ENCODE results near the gene ST6GALNAC4. TPM values are rescaled to one million over a fixed set of nuclear protein-coding genes. Genes with fewer than 3 reads are reported as not detected.

ST6GALNAC4 gene, protein sequence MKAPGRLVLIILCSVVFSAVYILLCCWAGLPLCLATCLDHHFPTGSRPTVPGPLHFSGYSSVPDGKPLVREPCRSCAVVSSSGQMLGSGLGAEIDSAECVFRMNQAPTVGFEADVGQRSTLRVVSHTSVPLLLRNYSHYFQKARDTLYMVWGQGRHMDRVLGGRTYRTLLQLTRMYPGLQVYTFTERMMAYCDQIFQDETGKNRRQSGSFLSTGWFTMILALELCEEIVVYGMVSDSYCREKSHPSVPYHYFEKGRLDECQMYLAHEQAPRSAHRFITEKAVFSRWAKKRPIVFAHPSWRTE
- 40.0 TPM for total RNA-seq
- long read RNA-seq, transcript ST6GALNAC4-201 (6 exons, 1,691 nt), result major isoform, 53 of 80 reads
- long read RNA-seq, transcript ST6GALNAC4-202 (5 exons, 1,013 nt), result minor isoform, 16 of 80 reads
- long read RNA-seq, partial matches to known transcripts, result 3 of 80 reads
- long read RNA-seq, other reads (novel, unspliced or antisense), result 8 of 80 reads

DNA sequence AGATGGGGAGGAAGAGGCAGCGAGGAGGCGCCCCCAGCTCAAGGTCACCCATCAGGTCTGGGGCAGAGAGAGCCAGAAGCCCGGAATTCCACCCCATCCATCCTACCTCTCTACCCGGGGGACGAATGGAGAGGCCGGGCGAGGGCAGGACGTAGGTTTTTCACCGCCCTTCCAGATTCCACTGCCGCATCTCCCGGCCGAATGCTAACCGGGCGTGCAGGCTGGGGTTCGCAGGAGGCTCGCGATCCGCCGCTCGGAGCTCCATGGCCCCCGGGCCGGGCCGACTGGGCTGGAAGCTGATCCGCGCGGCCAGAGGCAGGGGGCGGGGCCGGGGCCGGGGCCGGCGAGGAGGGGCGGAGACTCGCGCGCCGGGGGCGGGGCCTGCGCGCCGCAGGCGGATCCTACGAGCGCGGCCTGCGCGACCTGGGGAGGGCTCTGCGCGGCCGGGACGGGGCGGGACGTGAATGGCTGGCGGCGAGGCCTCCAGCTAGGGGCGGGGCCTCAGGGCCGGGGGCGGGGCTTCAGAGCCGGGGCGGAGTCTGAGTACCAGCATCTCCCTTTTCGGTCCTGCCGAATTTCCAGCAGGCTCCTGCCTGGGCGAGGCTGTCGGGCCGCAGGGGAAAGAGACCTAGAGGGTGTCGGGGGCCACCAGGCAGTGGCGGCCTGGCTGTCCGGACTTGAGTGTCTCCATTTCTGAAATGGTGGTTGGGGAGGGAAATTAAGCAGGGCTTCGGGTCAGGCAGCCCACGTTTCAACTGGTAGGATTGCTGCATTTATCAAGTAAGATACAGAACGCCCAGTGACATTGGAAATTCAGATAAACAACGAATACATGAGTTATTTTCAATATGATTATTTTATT, at the start of gene ST6GALNAC4:
ST6GALNAC4 (minus strand) TSS at position 322 of the 862 bp plus-strand sequence. CDS start 622 bp downstream, outside the sequence.
- peak; percentile 99 for DNase-seq (ENCODE audit: low spot score)

DNA sequence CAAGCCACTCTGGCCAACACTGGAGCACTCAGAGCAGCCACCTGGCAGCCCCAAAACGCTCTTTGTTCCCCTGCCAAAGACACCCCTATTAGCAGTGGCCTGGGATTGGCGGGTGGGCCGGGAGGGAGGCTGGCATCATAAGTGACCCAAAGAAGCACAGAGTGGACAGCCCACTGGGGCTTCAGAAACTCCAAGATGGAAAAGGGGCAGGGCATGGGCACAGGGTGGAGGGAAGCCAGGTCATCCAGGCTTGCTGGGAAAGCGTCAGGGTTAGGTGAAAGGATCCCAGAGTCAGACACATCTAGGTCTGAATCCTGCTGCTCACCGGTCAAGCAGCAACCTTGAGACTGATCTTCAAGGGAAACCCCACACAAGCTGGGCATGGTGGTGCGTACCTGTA, 49.1 kb upstream of the ST6GALNAC4 start:
- DNase-seq (ENCODE audit: low spot score), result no peak

DNA sequence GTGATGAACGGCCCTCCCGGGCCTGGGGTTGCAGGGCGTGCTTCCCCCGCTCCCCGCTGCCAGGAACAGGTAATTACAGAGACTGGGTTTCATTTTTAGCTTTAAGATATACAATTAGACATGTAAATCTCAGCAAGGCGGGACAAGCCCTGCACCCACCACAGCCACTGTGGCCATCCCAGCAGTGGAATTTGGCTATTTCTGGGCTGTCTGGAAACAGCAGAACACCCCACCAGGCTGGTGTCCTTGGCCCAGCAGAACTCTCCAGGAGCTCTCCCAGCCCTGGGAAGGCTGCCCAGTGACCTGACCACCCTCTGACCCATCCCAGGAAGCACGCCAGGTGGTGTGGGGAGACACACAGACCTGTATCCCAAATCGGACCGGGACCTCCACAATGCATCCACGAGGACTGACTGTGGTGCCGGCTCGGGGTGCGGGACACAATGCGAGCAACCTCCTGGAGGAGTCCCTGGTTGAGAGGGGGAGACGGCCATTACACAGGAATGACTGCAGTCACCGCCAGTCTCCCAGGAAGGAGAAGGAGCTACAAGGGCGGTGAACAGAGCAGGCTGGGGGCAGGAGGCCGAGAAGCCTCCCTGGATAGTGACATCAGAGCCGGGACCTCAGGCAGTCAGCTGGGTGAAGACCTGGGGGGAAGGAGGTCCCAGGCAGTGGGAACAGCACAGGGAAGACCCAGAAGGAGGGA, 46.7 kb upstream of the ST6GALNAC4 start:
- no peak for DNase-seq (ENCODE audit: low spot score)

DNA sequence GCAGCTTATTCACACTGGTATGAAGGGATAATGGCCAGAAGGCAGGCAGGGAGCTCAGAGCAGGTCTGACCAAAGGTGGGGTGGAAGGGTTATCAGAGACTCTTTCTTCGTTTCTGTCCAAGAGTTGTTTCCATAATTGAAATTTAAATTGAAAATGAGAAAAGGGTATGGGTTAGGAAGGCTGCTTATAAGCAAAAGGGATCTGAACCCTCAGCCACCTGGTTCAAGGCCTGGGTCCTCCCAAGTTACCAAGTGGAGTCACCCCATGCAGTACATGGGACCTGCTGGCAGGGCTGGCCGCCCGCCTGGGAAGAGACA, 46.2 kb upstream of the ST6GALNAC4 start:
- DNase-seq (ENCODE audit: low spot score), result no peak

DNA sequence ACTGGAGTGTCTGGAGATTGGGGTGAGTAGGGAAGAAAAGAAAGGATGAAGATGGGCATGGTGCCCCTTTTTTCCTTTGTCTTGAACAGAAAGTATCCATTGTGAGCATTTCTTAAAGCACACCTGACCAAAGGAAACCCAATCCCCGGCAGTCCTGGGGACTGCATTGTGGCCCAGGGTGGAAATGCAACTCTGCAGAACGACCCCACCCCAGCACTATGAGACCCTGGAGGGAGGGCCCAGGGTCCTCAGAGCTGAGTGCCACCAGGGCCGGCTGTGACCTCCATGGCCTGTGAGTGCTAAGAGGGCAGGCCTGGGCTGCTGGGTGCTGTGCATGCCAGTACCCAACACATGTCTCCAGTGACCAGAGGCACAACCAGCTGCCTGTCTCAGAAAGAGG, 45.4 kb upstream of the ST6GALNAC4 start:
- DNase-seq (ENCODE audit: low spot score), result no peak

DNA sequence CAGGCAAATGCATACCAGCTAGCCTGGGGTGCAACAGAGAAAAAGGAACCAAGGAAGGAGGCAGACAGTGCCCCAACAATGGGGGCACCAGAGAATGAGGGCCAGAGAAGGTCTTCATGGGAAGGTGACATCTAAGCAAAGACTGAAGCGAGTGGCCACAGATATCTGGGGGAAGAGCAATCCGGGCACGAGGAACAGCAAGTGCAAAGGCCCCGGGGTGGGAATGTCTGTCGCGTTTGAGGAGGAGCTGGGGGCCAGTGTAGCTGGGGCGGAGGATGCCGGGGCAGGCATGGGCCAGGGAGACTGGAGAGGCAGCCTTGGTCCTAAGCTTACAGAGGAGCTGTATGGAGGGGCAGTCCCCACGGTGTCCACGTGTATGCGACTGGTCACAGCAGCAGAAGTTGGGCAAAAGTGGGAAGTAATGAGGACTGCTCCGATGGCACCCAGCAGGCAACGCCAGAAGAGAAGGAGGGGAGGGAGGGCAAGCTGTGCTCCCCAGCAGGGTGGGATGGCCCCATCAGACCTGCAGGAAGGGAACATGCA, 44.8 kb upstream of the ST6GALNAC4 start:
- DNase-seq (ENCODE audit: low spot score), result no peak

DNA sequence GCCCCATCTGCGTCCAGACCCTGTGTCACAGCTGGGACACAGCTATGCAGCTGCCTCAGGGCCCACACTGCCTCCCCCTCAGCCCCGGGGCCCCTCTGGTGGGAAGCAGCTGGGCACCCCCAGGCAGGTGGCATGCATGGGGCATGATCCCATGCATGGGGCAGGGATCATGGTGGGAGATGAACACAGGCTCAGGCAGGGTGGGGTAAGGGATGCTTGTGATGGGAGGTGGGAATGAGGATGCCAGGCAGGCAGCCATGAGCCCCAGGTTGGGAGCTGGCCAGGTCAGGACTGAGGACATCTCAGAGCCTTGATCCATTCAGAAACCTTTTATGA, 44.3 kb upstream of the ST6GALNAC4 start:
- DNase-seq (ENCODE audit: low spot score), result no peak

DNA sequence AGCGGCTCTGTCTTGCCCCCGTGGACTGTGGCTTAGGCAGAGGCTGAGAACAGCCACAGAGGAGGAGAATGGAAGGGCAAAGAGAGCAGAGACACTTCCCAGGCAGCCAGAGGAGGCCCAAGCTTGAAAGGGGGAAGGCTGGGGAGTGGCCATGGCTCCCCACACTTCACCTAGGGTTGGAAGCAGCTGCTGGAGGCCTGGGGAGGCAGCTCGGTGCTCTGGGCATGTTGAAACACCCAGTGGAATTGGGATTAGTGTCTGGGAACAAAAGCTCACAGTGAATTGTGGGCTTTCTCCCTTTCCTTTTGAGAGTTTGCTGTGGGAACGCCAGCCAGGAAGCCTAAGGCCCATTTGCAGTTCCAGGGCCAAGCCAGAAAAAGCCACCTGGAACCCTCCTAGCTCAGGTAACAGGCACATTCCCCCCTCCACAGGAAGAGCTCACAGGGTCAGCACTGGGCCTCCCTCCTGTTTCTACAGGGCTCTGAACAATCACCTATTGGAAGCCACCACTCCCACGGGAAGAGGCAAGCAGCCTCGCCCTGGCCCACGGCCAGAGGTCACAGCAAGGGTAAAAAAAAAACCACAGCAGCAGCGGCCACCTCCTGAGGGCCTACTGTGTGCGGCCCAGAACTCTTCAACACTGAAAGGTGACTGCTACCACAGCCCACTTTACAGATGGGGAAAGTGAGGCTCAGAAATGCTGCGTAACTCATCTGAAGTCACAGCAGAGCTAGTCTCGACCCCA, 43.7 kb upstream of the ST6GALNAC4 start:
- DNase-seq (ENCODE audit: low spot score), result no peak

DNA sequence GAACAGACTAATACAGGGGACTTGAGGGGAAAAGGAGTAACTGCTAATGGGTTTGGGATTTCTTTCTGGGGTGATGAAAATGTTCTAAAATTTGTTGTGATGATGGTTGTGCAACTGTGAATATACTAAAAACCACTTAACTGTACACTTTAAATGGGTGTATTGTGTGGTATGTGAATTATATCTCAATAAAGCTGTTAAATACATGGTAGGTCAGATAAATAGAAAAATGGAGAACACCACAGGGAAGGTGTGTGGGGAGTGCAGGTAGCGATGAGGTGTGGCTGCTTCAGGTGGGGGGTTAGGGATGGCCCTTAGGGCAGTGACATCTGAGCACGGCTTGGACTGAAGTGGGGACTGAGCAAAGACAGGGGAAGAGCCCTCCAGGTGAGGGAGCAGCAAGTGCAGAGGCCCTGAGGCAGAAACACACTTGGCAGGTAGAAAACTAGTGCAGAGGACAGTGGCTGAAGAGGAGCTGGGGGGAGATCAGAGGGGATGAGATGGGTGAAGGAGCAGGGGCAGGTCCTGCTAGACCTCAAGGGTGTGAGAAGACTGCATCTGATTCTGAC, 43.1 kb upstream of the ST6GALNAC4 start:
- no peak for DNase-seq (ENCODE audit: low spot score)

DNA sequence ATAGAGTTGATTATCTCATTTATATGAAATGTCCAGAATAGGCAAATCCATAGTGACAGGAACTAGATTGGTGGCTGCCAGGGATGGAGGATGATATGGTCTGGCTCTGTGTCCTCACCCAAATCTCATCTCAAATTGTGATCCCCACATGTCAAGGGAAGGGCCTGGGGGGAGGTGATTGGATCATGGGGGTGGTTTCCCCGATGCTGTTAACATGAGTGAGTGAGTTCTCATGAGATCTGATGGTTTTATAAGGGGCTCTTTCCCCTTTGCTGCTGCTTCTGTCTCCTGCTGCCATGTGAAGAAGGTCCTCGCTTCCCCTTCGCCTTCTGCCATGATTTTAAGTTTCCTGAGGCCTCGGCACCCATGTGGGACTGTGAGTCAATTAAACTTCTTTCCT, 42.6 kb upstream of the ST6GALNAC4 start:
- no peak for DNase-seq (ENCODE audit: low spot score)

DNA sequence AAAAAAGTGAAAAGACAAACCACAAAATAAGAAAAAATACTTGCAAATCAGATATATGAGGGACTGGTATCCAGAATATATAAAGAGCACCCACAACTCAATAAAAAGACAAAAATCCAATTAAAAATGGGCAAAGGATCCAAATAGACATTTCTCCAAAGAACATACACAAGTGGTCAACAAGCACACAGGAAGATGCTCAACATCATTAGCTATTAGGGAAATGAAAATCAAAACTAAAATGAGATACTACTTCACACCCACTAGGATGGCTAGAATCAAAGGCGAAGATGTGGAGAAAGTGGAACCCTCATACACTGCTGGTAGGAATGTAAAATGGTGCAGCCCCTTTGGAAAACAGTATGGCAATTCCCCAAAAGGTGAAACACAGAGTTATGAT, 41.9 kb upstream of the ST6GALNAC4 start:
- DNase-seq (ENCODE audit: low spot score), result no peak

DNA sequence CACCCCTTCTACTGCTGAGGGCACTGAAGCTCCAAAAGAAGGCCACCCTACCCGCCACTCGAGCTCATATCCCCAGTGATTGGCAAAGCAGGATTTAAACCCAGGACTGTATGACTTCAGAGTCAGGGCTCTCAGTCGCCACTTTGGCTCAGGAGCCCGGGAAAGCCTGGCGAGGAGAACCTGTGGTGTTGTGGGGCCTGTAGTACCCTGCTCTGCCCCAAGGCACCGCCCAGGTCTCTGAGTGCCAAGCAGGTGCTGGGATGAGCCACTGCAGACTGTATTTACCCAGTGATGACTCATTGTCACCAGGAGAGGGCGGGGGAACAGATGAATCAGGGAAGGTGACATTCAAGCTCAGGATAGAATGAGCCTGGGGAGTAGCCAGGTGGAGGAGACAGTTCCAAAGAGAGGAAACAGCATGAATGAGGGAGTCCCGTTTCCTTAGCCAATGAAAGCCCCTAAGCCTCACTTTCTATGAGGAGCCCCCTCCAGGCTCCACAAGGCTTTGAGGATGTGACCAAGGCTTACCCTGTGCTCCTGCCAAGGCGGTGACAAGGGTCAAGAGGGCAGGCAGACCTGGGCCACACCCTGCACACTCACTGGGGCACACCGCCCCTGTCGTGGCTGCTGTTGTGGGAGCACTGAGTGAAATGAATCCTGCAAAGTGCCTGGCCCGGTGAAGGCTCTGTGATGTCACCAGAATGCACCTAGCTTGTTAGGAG, 38.6 kb upstream of the ST6GALNAC4 start:
- no peak for DNase-seq (ENCODE audit: low spot score)

DNA sequence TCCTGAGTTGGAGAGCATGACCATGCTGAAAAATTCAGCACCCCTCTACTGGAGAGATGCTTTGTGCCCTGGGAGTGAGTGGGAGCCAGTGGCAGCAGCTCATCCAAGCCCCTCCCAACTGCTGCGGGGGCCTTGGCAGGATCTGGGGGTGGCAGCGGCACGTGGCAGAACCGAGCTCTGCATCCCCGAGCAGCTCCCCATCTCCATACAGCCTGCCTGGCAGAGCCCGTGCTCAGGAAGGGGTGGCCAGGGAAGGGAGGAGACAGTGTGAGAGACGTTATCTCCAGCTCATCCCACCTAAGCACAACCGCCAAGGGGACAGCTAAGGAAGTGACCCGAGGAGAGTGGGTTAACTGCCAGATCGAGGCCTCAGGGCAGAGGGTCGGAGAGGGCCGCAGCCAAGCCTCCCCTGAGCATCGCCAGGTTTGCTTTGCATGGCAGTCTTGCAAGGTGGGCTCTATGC, 38.0 kb upstream of the ST6GALNAC4 start:
- no peak for DNase-seq (ENCODE audit: low spot score)

DNA sequence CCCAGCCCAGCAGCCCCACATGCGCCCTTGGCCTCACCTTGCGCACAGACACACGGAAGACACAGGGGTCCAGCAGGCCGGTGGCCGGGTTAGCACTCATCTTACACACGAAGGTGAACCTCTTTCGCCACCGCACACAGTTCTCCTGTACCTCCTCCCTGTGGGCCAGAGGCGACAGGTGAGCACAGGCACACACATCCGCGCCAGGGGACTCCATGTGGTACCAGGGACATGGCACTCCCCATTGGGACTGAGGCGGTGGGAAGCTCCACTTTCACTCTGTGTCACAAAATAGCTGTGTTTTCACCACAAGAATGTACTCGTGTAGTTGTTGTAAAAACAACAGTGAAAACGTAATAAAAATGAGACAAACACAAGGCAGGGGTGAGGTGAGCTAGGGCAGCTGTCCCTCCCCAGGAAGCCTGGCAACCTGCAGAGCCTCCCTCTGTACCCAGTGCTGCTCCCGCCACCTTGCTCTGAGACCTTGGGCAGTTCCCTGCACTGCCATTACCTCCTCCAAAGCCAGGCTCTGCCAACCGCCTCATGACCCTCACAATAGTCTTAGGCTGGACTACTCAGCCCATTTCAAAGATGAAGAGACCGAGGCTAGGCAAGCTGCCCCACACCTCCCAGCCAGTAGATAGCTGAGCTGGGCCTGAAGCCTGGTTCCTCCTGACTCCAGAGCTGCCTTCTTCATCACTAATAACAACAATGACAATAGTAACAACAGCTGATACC, 37.1 kb upstream of the ST6GALNAC4 start:
- DNase-seq (ENCODE audit: low spot score), result no peak

DNA sequence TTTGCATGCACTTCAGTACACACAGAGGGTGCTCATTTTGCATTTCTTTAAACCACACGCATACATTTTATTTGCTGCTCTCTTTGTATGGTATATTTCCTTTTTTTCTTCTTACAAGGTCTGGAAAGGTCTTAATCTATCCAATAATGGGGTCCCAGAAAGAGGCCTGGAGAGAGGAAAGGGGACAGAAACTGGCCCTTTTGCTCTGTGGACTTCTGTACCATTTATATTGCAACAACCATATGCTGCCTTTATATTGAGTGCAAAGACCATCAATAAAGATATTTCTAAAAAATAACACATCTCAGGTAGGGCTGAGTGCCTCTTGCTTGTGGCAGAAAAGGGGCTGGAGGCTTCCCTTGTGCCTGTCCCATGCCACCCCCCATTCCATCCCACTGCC, 36.3 kb upstream of the ST6GALNAC4 start:
- DNase-seq (ENCODE audit: low spot score), result no peak

DNA sequence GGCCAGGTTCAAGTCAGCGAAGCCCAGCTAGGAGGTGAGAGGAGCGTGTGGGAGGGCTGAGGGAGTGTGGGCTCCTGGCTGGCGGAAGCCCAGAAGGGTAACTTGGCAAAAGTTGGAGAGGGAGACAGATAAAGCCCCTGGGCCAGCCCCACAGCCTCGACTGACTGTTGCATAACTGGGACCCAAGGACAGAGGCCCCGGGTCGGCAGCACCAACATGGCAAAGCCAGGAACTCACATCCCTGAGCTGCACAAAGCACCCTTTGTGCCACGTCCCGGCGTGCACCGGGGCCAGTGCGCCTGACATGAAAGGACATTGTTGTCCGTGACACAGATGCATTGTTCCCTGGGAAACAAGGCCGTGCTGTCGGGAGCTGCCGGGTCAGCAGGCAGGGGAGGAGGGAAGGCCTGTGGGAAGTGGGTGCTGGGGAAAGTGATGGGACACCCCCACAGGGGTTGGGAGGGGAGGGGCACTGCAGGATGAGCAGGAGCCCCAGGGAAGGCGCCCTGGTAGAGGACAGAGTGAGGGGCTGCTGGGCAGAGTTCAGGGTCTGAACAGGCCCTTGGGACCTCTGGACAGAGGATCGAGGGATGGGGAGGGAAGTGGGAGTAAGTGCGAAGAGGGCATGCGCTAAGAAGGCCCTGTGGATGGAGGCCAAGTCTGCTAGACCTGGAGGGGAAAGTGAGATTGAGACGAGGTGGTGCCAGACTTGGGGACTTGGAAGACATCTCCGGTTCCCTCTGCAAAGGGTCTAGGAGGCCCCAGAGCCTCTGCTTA, 33.9 kb upstream of the ST6GALNAC4 start:
- DNase-seq (ENCODE audit: low spot score), result no peak

DNA sequence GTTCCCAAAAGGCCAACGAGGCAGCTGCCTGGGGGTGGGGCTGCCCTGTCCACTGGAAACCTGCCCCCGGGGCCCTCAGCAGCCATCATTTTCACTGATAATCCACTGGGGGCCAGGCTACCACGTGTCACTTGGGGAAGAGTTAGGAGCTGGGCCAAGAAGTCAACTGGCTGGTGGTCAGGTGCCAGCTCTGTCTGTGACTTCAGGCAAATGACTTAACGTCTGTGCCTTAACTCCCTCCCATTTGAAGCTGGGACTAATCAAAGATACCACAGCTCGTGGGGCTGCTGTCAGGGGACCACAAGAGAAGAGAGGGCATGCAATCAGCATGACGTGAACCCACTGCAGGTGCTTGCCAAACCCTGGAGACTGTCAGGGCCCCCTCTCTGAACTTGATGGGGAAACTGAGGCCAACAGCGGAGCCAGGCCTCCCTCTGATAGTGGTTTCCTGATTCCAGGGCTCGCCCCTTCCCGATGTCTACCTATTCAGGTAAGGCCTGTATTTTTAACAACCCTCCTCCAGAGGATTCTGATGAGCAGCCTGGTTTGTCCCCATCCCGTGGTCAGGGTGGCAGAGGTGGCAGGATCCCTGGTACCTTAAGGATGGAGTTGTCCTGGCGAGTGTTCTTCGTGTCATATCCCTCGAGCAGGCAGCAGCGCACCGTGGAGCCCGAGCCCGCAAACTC, 33.1 kb upstream of the ST6GALNAC4 start:
- no peak for DNase-seq (ENCODE audit: low spot score)

Measured in mesenteric fat pad (tissue), 1 donor.